HepG2 (cell line): ENCODE measurements around the gene RASAL1. TPM values are rescaled to one million over a fixed set of nuclear protein-coding genes. Genes with fewer than 3 reads are reported as not detected.
A peak's percentile ranks its signal among the peaks of the same experiment; 100 is the strongest.

Experiments
- BCL3 ChIP-seq: sonication (generic); formaldehyde crosslinking; IDR thresholded peaks from 2 replicates; pipeline ENCODE4 v1.5.1; 2020; ENCODE audit warnings: mild to moderate bottlenecking, missing genetic modification reagents, moderate library complexity
- CBX5 ChIP-seq: sonication (generic); formaldehyde crosslinking; IDR thresholded peaks from 2 replicates; pipeline ENCODE4 v1.4.0; 2020; ENCODE audit warnings: missing genetic modification reagents, borderline replicate concordance
- EEA1 ChIP-seq: sonication (generic); formaldehyde crosslinking; IDR thresholded peaks from 2 replicates; pipeline ENCODE4 v1.5.1; 2020; ENCODE audit warnings: mild to moderate bottlenecking, missing genetic modification reagents, borderline replicate concordance
- FOXK1 ChIP-seq: sonication (generic); formaldehyde crosslinking; IDR thresholded peaks from 2 replicates; pipeline ENCODE4 v1.4.0; 2020; ENCODE audit warnings: low read depth, missing genetic modification reagents, borderline replicate concordance
- GLMP ChIP-seq: sonication (generic); formaldehyde crosslinking; IDR thresholded peaks from 2 replicates; pipeline ENCODE4 v1.9.0; 2021; ENCODE audit warnings: missing genetic modification reagents, mild to moderate bottlenecking, borderline replicate concordance
- GRHL1 ChIP-seq: sonication (generic); formaldehyde crosslinking; conservative IDR thresholded peaks from 2 replicates; pipeline ENCODE4 v1.8.0; 2022; ENCODE audit warnings: missing genetic modification reagents
- JUND ChIP-seq: sonication (generic); formaldehyde crosslinking; IDR thresholded peaks from 2 replicates; pipeline ENCODE4 v1.8.0; 2022; ENCODE audit warnings: mild to moderate bottlenecking, missing genetic modification reagents
- KDM4B ChIP-seq: sonication (generic); formaldehyde crosslinking; IDR thresholded peaks from 2 replicates; pipeline ENCODE4 v1.4.0; 2020; ENCODE audit warnings: missing genetic modification reagents
- MXI1 ChIP-seq: IDR thresholded peaks from 3 replicates; pipeline ENCODE4 v1.6.1; 2012; ENCODE audit warnings: low read depth, low read length, inconsistent platforms, borderline replicate concordance
- NR2F2 ChIP-seq: IDR thresholded peaks from 2 replicates; pipeline ENCODE4 v1.6.1; 2012; ENCODE audit warnings: low read depth, inconsistent platforms, borderline replicate concordance
- PRPF4 ChIP-seq: fragments of 200-400 bp; formaldehyde crosslinking; IDR thresholded peaks from 2 replicates; pipeline ENCODE4 v1.6.1; 2016; ENCODE audit warnings: low read length, low read depth; ENCODE audit not compliant: poor library complexity, severe bottlenecking
- SP1 ChIP-seq, 2 experiments: fragments of 450-650 bp in 1 of 2; sonication (generic) in 1 of 2; formaldehyde crosslinking in 1 of 2; IDR thresholded peaks; 2 replicates each; pipeline versions ENCODE4 v1.4.0 to v1.6.1; 2016 to 2020; ENCODE audit warnings: missing genetic modification reagents in 1 of 2
- SP140L ChIP-seq: sonication (generic); formaldehyde crosslinking; IDR thresholded peaks from 2 replicates; pipeline ENCODE4 v1.4.0; 2020; ENCODE audit warnings: missing genetic modification reagents, borderline replicate concordance
- TAF15 ChIP-seq: fragments of 200-400 bp; formaldehyde crosslinking; IDR thresholded peaks from one replicate; pipeline ENCODE4 v1.6.1; 2018; ENCODE audit warnings: mild to moderate bottlenecking, low read depth, low read length; ENCODE audit not compliant: poor library complexity, severe bottlenecking
- TCF7L2 ChIP-seq: IDR thresholded peaks from 2 replicates; pipeline ENCODE4 v1.6.1; 2011; ENCODE audit warnings: mild to moderate bottlenecking, low read depth, low read length, moderate library complexity
- TGIF2 ChIP-seq: IDR thresholded peaks from 2 replicates; pipeline ENCODE4 v1.6.1; 2016; ENCODE audit warnings: control low read depth, missing compliant biosample characterization
- ZNF562 ChIP-seq: sonication (generic); formaldehyde crosslinking; IDR thresholded peaks from 2 replicates; pipeline ENCODE4 v1.8.0; 2022; ENCODE audit warnings: missing genetic modification reagents, borderline replicate concordance
- ZNF687 ChIP-seq: sonication (generic); formaldehyde crosslinking; IDR thresholded peaks from 2 replicates; pipeline ENCODE4 v1.5.1; 2020; ENCODE audit warnings: mild to moderate bottlenecking, missing genetic modification reagents, moderate library complexity
- polyA plus RNA-seq, 8 experiments: library from polyadenylated mRNA; depleted of rRNA in 3 of 8; stranded (reverse) in 7 of 8; unstranded in 1 of 8; fragments of >200 nt; fragmentation: Illumina TruSeq in 4 of 8; extraction: Trizol in 4 of 8; gene quantifications; 2 replicates each; pipeline versions ENCODE4 v1.2.1 to v1.2.3, GENCODE V29; 2011 to 2016; ENCODE audit warnings: low read depth in 4 of 8, missing spikeins in 1 of 8, mixed read lengths in 1 of 8; ENCODE audit not compliant: insufficient read depth in 1 of 8
- total RNA-seq, 5 experiments: library from RNA; depleted of rRNA; stranded (reverse); fragments of >200 nt; fragmentation: Illumina TruSeq; extraction: Trizol; gene quantifications; 2 replicates each; pipeline ENCODE4 v1.2.3, GENCODE V29; 2016; ENCODE audit warnings: low read depth in 1 of 5
- TF ChIP-seq, protein P1 (sequence below): sonication (generic); formaldehyde crosslinking; IDR thresholded peaks from 2 replicates; pipeline ENCODE4 v1.5.1; 2020; ENCODE audit warnings: mild to moderate bottlenecking, moderate library complexity, missing genetic modification reagents

The RASAL1 gene
- total and polyA plus RNA-seq, 2 of the 13 experiments (the other 11 are each of a cell fraction or from before 2014, with no cell fraction given), result not detected

DNA sequence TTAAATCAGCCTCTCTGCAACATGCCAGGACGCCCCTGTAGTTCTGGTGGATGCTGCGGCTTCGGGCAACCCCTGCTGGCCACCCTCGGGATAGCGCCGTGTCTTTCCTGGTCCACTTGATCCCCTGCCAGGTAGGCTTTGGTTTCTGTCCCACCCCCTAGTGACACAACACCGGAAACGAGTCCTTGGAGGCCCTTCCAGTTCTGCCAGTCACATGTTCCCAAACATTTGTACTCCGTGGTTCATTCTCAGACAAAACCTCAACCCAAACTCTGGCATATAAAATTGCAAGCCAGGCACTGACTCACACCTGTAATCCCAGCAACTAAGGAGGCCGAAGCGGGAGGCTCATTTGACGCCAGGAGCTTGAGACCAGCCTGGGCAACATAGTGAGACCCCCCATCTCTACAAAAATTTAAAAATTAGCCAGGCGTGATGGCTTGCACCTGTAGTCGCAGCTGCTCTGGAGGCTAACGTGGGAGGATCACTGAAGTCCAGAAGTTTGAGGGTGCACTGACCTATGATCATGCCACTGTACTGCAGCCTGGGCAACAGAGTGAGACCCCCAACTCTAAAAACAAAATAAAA is 37.0 kb downstream of the RASAL1 start (continued):
- TF ChIP-seq ZNF687 (CRISPR knock-in tag), result peak; percentile 56
- TF ChIP-seq SP140L (CRISPR knock-in tag), result no peak
- TF ChIP-seq GLMP (CRISPR knock-in tag), result no peak
- TF ChIP-seq SP1 (IDR thresholded peaks at IDR 0.05), result no peak
- TF ChIP-seq SP1 (CRISPR knock-in tag; IDR thresholded peaks at IDR 0.05), result 0 out of 2 replicates have a peak, but pooled peaks have one; percentile 36
- 0 out of 2 replicates have a peak, but pooled peaks have one; percentile 36 for TF ChIP-seq TGIF2
- 0 out of 2 replicates have a peak, but pooled peaks have one; percentile 31 for TF ChIP-seq JUND (CRISPR knock-in tag)
- no peak for TF ChIP-seq EEA1 (CRISPR knock-in tag)
- no peak for TF ChIP-seq TCF7L2
- no peak for TF ChIP-seq ZNF562 (CRISPR knock-in tag)
- TF ChIP-seq, protein P1, sequence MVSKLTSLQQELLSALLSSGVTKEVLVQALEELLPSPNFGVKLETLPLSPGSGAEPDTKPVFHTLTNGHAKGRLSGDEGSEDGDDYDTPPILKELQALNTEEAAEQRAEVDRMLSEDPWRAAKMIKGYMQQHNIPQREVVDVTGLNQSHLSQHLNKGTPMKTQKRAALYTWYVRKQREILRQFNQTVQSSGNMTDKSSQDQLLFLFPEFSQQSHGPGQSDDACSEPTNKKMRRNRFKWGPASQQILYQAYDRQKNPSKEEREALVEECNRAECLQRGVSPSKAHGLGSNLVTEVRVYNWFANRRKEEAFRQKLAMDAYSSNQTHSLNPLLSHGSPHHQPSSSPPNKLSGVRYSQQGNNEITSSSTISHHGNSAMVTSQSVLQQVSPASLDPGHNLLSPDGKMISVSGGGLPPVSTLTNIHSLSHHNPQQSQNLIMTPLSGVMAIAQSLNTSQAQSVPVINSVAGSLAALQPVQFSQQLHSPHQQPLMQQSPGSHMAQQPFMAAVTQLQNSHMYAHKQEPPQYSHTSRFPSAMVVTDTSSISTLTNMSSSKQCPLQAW (CRISPR knock-in tag), result peak; percentile 55; the same call in 1 of the 2 replicates
- no peak for TF ChIP-seq TAF15
- no peak for TF ChIP-seq NR2F2
- no peak for TF ChIP-seq MXI1
- no peak for TF ChIP-seq PRPF4
- TF ChIP-seq BCL3 (CRISPR knock-in tag), result no peak
- TF ChIP-seq FOXK1 (CRISPR knock-in tag), result peak; percentile 38; the same call in 1 of the 2 replicates
- no peak for TF ChIP-seq GRHL1 (CRISPR knock-in tag)
- peak; percentile 22; the same call in 1 of the 2 replicates for TF ChIP-seq CBX5 (CRISPR knock-in tag)
- 0 out of 2 replicates have a peak, but pooled peaks have one; percentile 29 for TF ChIP-seq KDM4B (CRISPR knock-in tag)
